ENCODE results near the gene UBE2Q2.

DNA sequence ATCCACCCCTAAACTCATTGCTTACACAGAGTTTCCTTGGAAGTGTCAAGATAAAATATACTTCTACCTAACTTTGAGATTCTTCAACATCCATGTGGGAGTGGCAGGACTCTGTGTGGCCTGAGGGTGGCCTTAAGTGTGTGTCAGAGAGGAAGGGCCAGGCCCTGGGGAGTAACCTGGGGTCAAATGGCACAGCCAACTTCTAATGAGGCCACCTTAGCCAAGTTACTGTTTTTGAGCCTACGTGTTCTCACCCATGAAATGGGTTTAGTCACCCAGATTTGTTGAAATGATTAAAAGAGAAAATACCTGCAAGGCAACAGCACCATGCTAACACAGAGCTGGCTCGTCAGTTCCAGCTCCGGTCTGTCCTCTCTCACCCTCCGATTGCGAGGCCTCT lies 28.5 kb upstream of the UBE2Q2 start:
- TF ChIP-seq, protein P1, sequence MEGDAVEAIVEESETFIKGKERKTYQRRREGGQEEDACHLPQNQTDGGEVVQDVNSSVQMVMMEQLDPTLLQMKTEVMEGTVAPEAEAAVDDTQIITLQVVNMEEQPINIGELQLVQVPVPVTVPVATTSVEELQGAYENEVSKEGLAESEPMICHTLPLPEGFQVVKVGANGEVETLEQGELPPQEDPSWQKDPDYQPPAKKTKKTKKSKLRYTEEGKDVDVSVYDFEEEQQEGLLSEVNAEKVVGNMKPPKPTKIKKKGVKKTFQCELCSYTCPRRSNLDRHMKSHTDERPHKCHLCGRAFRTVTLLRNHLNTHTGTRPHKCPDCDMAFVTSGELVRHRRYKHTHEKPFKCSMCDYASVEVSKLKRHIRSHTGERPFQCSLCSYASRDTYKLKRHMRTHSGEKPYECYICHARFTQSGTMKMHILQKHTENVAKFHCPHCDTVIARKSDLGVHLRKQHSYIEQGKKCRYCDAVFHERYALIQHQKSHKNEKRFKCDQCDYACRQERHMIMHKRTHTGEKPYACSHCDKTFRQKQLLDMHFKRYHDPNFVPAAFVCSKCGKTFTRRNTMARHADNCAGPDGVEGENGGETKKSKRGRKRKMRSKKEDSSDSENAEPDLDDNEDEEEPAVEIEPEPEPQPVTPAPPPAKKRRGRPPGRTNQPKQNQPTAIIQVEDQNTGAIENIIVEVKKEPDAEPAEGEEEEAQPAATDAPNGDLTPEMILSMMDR (IDR thresholded peaks at IDR 0.05), result no peak
- TF ChIP-seq POLR2A (IDR thresholded peaks at IDR 0.05), result no peak
